HEK293 (cell line): ENCODE measurements around the gene LAMB1.

Experiments
- CTCF ChIA-PET: fragments of 350-600 bp; formaldehyde crosslinking; extraction: SDS; loops from one replicate; lab custom pipeline; 2021; ENCODE audit warnings: antibody characterized with exemption; lab: Yijun Ruan, JAX
- POLR2A ChIA-PET: fragments of 300-600 bp; formaldehyde crosslinking; extraction: SDS; loops from one replicate; lab custom pipeline; 2020; ENCODE audit warnings: antibody characterized with exemption, inconsistent platforms; lab: Yijun Ruan, JAX
- H3K27ac ChIP-seq: fragments of 200-500 bp; sonication (Bioruptor generic); 2 replicates; pipeline ENCODE4 v1.5.1; 2014; ENCODE audit warnings: low read depth, low read length, control low read depth, inconsistent platforms; ENCODE audit errors: extremely low read depth
- H3K36me3 ChIP-seq, 2 experiments: fragments of 200-500 bp in 1 of 2; sonication (Bioruptor generic) in 1 of 2; 1 replicate in 1 of 2; 2 replicates in 1 of 2; pipeline ENCODE4 v1.5.1; 2014 to 2017; ENCODE audit warnings: inconsistent platforms in 2 of 2, low read length in 2 of 2; ENCODE audit not compliant: control insufficient read depth in 2 of 2, insufficient read depth in 1 of 2
- H3K4me1 ChIP-seq: fragments of 200-500 bp; sonication (Bioruptor generic); 2 replicates; pipeline ENCODE4 v1.5.1; 2014; ENCODE audit warnings: mild to moderate bottlenecking, low read length, inconsistent platforms; ENCODE audit not compliant: control insufficient read depth, insufficient read depth
- H3K4me3 ChIP-seq: 2 replicates; pipeline ENCODE4 v1.5.1; 2011; ENCODE audit warnings: low read depth, mild to moderate bottlenecking, control low read depth, low read length, moderate library complexity
- H3K9me3 ChIP-seq: fragments of 200-500 bp; sonication (Bioruptor generic); 2 replicates; pipeline ENCODE4 v1.5.1; 2014; ENCODE audit warnings: low read depth, low read length, inconsistent platforms; ENCODE audit not compliant: control insufficient read depth, insufficient read depth
- KLF9 ChIP-seq: fragments of 450-650 bp; formaldehyde crosslinking; IDR thresholded peaks from 2 replicates; pipeline ENCODE4 v1.5.1; 2016; ENCODE audit warnings: missing biosample characterization, missing genetic modification characterization, low read depth
- PRDM10 ChIP-seq: fragments of 450-650 bp; formaldehyde crosslinking; IDR thresholded peaks from 2 replicates; pipeline ENCODE4 v1.5.1; 2016; ENCODE audit warnings: missing biosample characterization, missing genetic modification characterization
- SP7 ChIP-seq: fragments of 450-650 bp; formaldehyde crosslinking; IDR thresholded peaks from 2 replicates; pipeline ENCODE4 v1.5.1; 2016; ENCODE audit warnings: missing biosample characterization, missing genetic modification characterization
- TCF7L2 ChIP-seq: IDR thresholded peaks from 2 replicates; pipeline ENCODE4 v1.6.1; 2011; ENCODE audit warnings: low read depth, mild to moderate bottlenecking, inconsistent platforms, low read length, moderate library complexity, borderline replicate concordance
- WT1 ChIP-seq: fragments of 450-650 bp; formaldehyde crosslinking; IDR thresholded peaks from 2 replicates; pipeline ENCODE4 v1.5.1; 2016; ENCODE audit warnings: missing biosample characterization, missing genetic modification characterization
- ZBTB6 ChIP-seq: fragments of 450-650 bp; formaldehyde crosslinking; IDR thresholded peaks from 2 replicates; pipeline ENCODE4 v1.5.1; 2017; ENCODE audit warnings: missing biosample characterization, missing genetic modification characterization
- ZFP41 ChIP-seq: fragments of 450-650 bp; formaldehyde crosslinking; IDR thresholded peaks from 2 replicates; pipeline ENCODE4 v1.5.1; 2016; ENCODE audit warnings: missing biosample characterization, missing genetic modification characterization, borderline replicate concordance
- ZFP69B ChIP-seq: fragments of 450-650 bp; formaldehyde crosslinking; IDR thresholded peaks from 2 replicates; pipeline ENCODE4 v1.5.1; 2016; ENCODE audit warnings: missing biosample characterization, missing genetic modification characterization
- ZNF114 ChIP-seq: fragments of 450-650 bp; formaldehyde crosslinking; IDR thresholded peaks from 2 replicates; pipeline ENCODE4 v1.5.0; 2017; ENCODE audit warnings: missing biosample characterization, missing genetic modification characterization
- ZNF133 ChIP-seq: fragments of 450-650 bp; formaldehyde crosslinking; IDR thresholded peaks from 2 replicates; pipeline ENCODE4 v1.5.1; 2016; ENCODE audit warnings: missing biosample characterization, missing genetic modification characterization
- ZNF169 ChIP-seq: fragments of 450-650 bp; formaldehyde crosslinking; IDR thresholded peaks from 2 replicates; pipeline ENCODE4 v1.5.1; 2016; ENCODE audit warnings: missing biosample characterization, missing genetic modification characterization
- ZNF175 ChIP-seq: fragments of 450-650 bp; formaldehyde crosslinking; IDR thresholded peaks from 2 replicates; pipeline ENCODE4 v1.5.1; 2016; ENCODE audit warnings: missing biosample characterization, missing genetic modification characterization
- ZNF2 ChIP-seq: fragments of 450-650 bp; formaldehyde crosslinking; IDR thresholded peaks from 2 replicates; pipeline ENCODE4 v1.5.1; 2016; ENCODE audit warnings: missing biosample characterization, missing genetic modification characterization
- ZNF223 ChIP-seq: fragments of 450-650 bp; formaldehyde crosslinking; IDR thresholded peaks from 2 replicates; pipeline ENCODE4 v1.5.1; 2016; ENCODE audit warnings: missing biosample characterization, missing genetic modification characterization
- ZNF292 ChIP-seq: fragments of 450-650 bp; formaldehyde crosslinking; IDR thresholded peaks from 2 replicates; pipeline ENCODE4 v1.5.1; 2016; ENCODE audit warnings: low read depth, missing biosample characterization, missing genetic modification characterization, borderline replicate concordance
- ZNF335 ChIP-seq: fragments of 450-650 bp; formaldehyde crosslinking; conservative IDR thresholded peaks from 2 replicates; pipeline ENCODE4 v1.5.1; 2016; ENCODE audit warnings: missing biosample characterization, missing genetic modification characterization
- ZNF473 ChIP-seq: fragments of 450-650 bp; formaldehyde crosslinking; IDR thresholded peaks from 2 replicates; pipeline ENCODE4 v1.5.1; 2017; ENCODE audit warnings: missing biosample characterization, missing genetic modification characterization
- ZNF514 ChIP-seq: fragments of 450-650 bp; formaldehyde crosslinking; IDR thresholded peaks from 2 replicates; pipeline ENCODE4 v1.5.1; 2016; ENCODE audit warnings: missing biosample characterization, missing genetic modification characterization
- ZNF555 ChIP-seq: fragments of 450-650 bp; formaldehyde crosslinking; conservative IDR thresholded peaks from 2 replicates; pipeline ENCODE4 v1.5.1; 2017; ENCODE audit warnings: missing biosample characterization, mild to moderate bottlenecking, missing genetic modification characterization, inconsistent platforms
- ZNF621 ChIP-seq: fragments of 450-650 bp; formaldehyde crosslinking; IDR thresholded peaks from 2 replicates; pipeline ENCODE4 v1.5.1; 2017; ENCODE audit warnings: missing biosample characterization, missing genetic modification characterization
- ZNF639 ChIP-seq: fragments of 450-650 bp; formaldehyde crosslinking; IDR thresholded peaks from 2 replicates; pipeline ENCODE4 v1.5.1; 2016; ENCODE audit warnings: missing biosample characterization, missing genetic modification characterization
- ZNF654 ChIP-seq: fragments of 450-650 bp; formaldehyde crosslinking; IDR thresholded peaks from 2 replicates; pipeline ENCODE4 v1.5.1; 2016; ENCODE audit warnings: low read depth, missing biosample characterization, missing genetic modification characterization
- ZNF677 ChIP-seq: fragments of 450-650 bp; IDR thresholded peaks from 2 replicates; pipeline ENCODE4 v1.5.0; 2018; ENCODE audit warnings: missing biosample characterization, mild to moderate bottlenecking, missing genetic modification characterization, moderate library complexity
- ZNF791 ChIP-seq: fragments of 450-650 bp; formaldehyde crosslinking; IDR thresholded peaks from 2 replicates; pipeline ENCODE4 v1.5.1; 2016; ENCODE audit warnings: missing biosample characterization, missing genetic modification characterization

The LAMB1 gene

GRCh38 chr7:108034586-108034985 lies 31.6 kb upstream of the LAMB1 start:
- Histone ChIP-seq H3K36me3 (no peaks in the 10 kb centered on the region), H3K4me3 (no peak overlapping the region), H3K27ac (no peak overlapping the region), H3K9me3 (no peaks in the 10 kb centered on the region), H3K4me1 (no peaks in the 10 kb centered on the region)
- TF ChIP-seq ZNF677 (tag by site-specific recombination) (no peak), ZNF175 (tag by site-specific recombination) (no peak), ZFP41 (tag by site-specific recombination) (no peak), ZNF169 (tag by site-specific recombination) (no peak), WT1 (no peak), ZNF639 (tag by site-specific recombination) (no peak), ZNF2 (no peak), ZNF791 (no peak), PRDM10 (tag by site-specific recombination) (no peak), ZNF114 (tag by site-specific recombination) (no peak)
- ChIA-PET POLR2A (no interaction called here), CTCF (no interaction called here)

GRCh38 chr7:108033776-108034497 lies 31.0 kb upstream of the LAMB1 start:
- no peaks in the 10 kb centered on the region for H3K4me1 ChIP-seq
- H3K4me3 ChIP-seq: no peak overlapping the region
- H3K9me3 ChIP-seq: no peaks in the 10 kb centered on the region
- ChIA-PET CTCF (no interaction called here), POLR2A (interaction anchor here (0.7 kb wide), 1 partner anchor 26 kb away, joined by 3 read pairs; no protein-coding TSS in a partner anchor)
- H3K36me3 ChIP-seq: no peaks in the 10 kb centered on the region
- no peak overlapping the region for H3K27ac ChIP-seq
- TF ChIP-seq ZBTB6 (tag by site-specific recombination): no peak
- no peak for TF ChIP-seq ZNF654 (tag by site-specific recombination)
- TF ChIP-seq SP7 (tag by site-specific recombination): no peak
- no peak for TF ChIP-seq ZNF292 (tag by site-specific recombination)
- no peak for TF ChIP-seq ZNF621 (tag by site-specific recombination)
- TF ChIP-seq ZNF133 (tag by site-specific recombination): no peak
- no peak for TF ChIP-seq KLF9 (tag by site-specific recombination)
- no peak for TF ChIP-seq TCF7L2
- no peak for TF ChIP-seq ZNF223 (tag by site-specific recombination)
- no peak; the same call in 1 of the 2 replicates for TF ChIP-seq ZNF335 (tag by site-specific recombination)
- no peak for TF ChIP-seq ZFP69B (tag by site-specific recombination)
- no peak for TF ChIP-seq ZNF473 (tag by site-specific recombination)
- no peak for TF ChIP-seq ZNF514 (tag by site-specific recombination)
- TF ChIP-seq ZNF555 (tag by site-specific recombination): no peak
